Ramos (cell line): Measurements from ENCODE around the gene WDR81.
"Not testable (repeated sequence)": the region's sequence is repeated elsewhere in the genome, so short reads cannot be mapped to it uniquely, and the experiment has no call there.

Source experiments
- in situ Hi-C: fragments of 300-500 bp; cut with MboI; formaldehyde crosslinking; loops from one replicate; pipeline ENCODE4 v1.14.3; 2022; ENCODE audit warnings: low sequenced_read_pairs; ENCODE audit not compliant: unreplicated experiment

WDR81 gene

GRCh38 chr17:1727258-1727789 lies 2.8 kb downstream of the WDR81 start:
- in situ Hi-C loops = no loop called here

GRCh38 chr17:1727876-1728630 lies 3.5 kb downstream of the WDR81 start:
- in situ Hi-C loops = no loop called here

GRCh38 chr17:1729966-1730325 lies 5.4 kb downstream of the WDR81 start:
- in situ Hi-C loops = no loop called here

- in situ Hi-C loops = no loop called here
These were observed 6.1 kb downstream of the WDR81 start for GRCh38 chr17:1730326-1731193.

- in situ Hi-C loops = no loop called here
These were observed 6.6 kb downstream of the WDR81 start for GRCh38 chr17:1731194-1731506.

- in situ Hi-C loops = no loop called here
These were observed 7.8 kb downstream of the WDR81 start for GRCh38 chr17:1732241-1732832.

GRCh38 chr17:1732833-1733321 lies 8.4 kb downstream of the WDR81 start:
- in situ Hi-C loops = no loop called here

- in situ Hi-C loops = no loop called here
These were observed 9.3 kb downstream of the WDR81 start for GRCh38 chr17:1733759-1734158.

GRCh38 chr17:1735418-1735817 lies 10.9 kb downstream of the WDR81 start:
- in situ Hi-C loops = no loop called here

- in situ Hi-C loops = no loop called here
These were observed 11.4 kb downstream of the WDR81 start for GRCh38 chr17:1735834-1736347.

- in situ Hi-C loops = no loop called here
These were observed 12.1 kb downstream of the WDR81 start for GRCh38 chr17:1736348-1737281.

- in situ Hi-C loops = no loop called here
These were observed 13.2 kb downstream of the WDR81 start for GRCh38 chr17:1737531-1738291.

GRCh38 chr17:1741899-1742298 lies 17.4 kb downstream of the WDR81 start:
- in situ Hi-C loops = not testable (repeated sequence)

- in situ Hi-C loops = no loop called here
These were observed 18.0 kb downstream of the WDR81 start, which contains the start of gene SERPINF2 for GRCh38 chr17:1742371-1743087. Gene SERPINF2 (plus strand): TSS chr17:1742871. CDS start chr17:1744996, 2,125 bp downstream.

- in situ Hi-C loops = no loop called here
These were observed 18.6 kb downstream of the WDR81 start for GRCh38 chr17:1743088-1743439.

GRCh38 chr17:1744551-1745512 lies 20.3 kb downstream of the WDR81 start:
- in situ Hi-C loops = no loop called here

- in situ Hi-C loops = no loop called here
These were observed 21.1 kb downstream of the WDR81 start for GRCh38 chr17:1745513-1746020.
